Measurements from ENCODE around the gene OSBPL10. TPM values are rescaled to one million over a fixed set of nuclear protein-coding genes. Genes with fewer than 3 reads are reported as not detected.

The OSBPL10 gene
- total and polyA plus RNA-seq, 2 donors (not counting 1 experiment from before 2014, with no cell fraction given) = 88.5 to 310 TPM

DNA sequence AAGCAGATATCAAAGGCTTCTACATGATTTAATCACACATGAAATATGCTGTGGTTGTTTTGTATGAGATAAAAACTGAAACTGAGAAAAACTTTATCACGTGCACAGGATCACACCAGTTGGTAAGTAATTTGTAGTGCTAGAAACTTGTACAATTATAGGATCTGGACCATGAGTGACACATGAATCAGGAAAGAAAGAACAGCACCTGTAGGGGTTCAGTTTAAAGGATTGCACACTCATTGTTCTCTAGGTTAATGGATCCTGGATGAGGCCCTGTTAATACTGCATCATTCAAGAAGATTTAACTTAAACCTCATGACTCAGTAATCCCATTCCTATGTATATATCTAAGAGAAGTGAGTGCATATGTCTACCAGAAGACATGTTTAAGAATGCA lies 360.4 kb downstream of the OSBPL10 start:
- Histone ChIP-seq H3K9ac (ENCODE audit: low read length) (no peak overlapping the region), H4K20me1 (ENCODE audit: control insufficient read depth, insufficient read depth, low read length, poor library complexity, severe bottlenecking) (no peaks in the 10 kb centered on the region), H3K27me3 (replicated peaks in 1 of 4; ENCODE audit: control extremely low read depth in 1 of 4, control insufficient read depth in 3 of 4, insufficient read depth in 4 of 4, low read length in 3 of 4) (no peaks in the 10 kb centered on the region), H3K79me2 (ENCODE audit: control insufficient read depth, insufficient read depth, low read length) (no peaks in the 10 kb centered on the region), H3K4me3 (ENCODE audit: control extremely low read depth in 1 of 5, extremely low read depth in 1 of 5, insufficient read depth in 1 of 5, low read depth in 2 of 5, low read length in 4 of 5) (no peak overlapping the region), H3K36me3 (replicated peaks in 1 of 2; ENCODE audit: control extremely low read depth in 1 of 2, control insufficient read depth in 1 of 2, extremely low read depth in 1 of 2, insufficient read depth in 2 of 2, low read length in 1 of 2) (peaks cover 21 to 26% of the 10 kb centered on the region in 2 experiments), H3K4me2 (replicated peaks; ENCODE audit: low read depth, low read length, poor library complexity, severe bottlenecking) (no peak overlapping the region), H3K4me1 (ENCODE audit: control insufficient read depth in 2 of 2, insufficient read depth in 2 of 2, low read length in 2 of 2) (peaks cover 10 to 15% of the 10 kb centered on the region in 2 donors), H2AFZ (ENCODE audit: insufficient read depth, low read depth, low read length, poor library complexity, severe bottlenecking) (no peak overlapping the region), H3K9me3 (ENCODE audit: control extremely low read depth in 1 of 3, control insufficient read depth in 2 of 3, insufficient read depth in 1 of 3, low read length in 2 of 3) (no peaks in the 10 kb centered on the region), H3K27ac (ENCODE audit: low read length in 2 of 2) (no peak overlapping the region)
- H3K27ac Mint-ChIP-seq = no peak overlapping the region
- DNase-seq = no peak
- no peak for ATAC-seq (ENCODE audit: low read depth)
- TF ChIP-seq EZH2 (IDR thresholded peaks at IDR 0.05; ENCODE audit: borderline replicate concordance, insufficient read depth, low read depth, low read length, poor library complexity, severe bottlenecking) = no peak
- TF ChIP-seq, protein P1, sequence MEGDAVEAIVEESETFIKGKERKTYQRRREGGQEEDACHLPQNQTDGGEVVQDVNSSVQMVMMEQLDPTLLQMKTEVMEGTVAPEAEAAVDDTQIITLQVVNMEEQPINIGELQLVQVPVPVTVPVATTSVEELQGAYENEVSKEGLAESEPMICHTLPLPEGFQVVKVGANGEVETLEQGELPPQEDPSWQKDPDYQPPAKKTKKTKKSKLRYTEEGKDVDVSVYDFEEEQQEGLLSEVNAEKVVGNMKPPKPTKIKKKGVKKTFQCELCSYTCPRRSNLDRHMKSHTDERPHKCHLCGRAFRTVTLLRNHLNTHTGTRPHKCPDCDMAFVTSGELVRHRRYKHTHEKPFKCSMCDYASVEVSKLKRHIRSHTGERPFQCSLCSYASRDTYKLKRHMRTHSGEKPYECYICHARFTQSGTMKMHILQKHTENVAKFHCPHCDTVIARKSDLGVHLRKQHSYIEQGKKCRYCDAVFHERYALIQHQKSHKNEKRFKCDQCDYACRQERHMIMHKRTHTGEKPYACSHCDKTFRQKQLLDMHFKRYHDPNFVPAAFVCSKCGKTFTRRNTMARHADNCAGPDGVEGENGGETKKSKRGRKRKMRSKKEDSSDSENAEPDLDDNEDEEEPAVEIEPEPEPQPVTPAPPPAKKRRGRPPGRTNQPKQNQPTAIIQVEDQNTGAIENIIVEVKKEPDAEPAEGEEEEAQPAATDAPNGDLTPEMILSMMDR (IDR thresholded peaks at IDR 0.05) = no peak
- intact Hi-C loops (cut with micrococcal nuclease) = no loop called here
- no peaks in the 10 kb centered on the region for H3K27me3 Mint-ChIP-seq
- peaks cover 33% of the 10 kb centered on the region for H3K4me1 Mint-ChIP-seq
- no peak overlapping the region for H3K4me3 Mint-ChIP-seq
- H3K9me3 Mint-ChIP-seq (ENCODE audit: insufficient read depth) = no peaks in the 10 kb centered on the region
- 71% methylated on average over 1 of the region's 1 CpG for WGBS (ENCODE audit: insufficient coverage)
- ChIA-PET CTCF (no interaction called here), POLR2A (no interaction called here)

DNA sequence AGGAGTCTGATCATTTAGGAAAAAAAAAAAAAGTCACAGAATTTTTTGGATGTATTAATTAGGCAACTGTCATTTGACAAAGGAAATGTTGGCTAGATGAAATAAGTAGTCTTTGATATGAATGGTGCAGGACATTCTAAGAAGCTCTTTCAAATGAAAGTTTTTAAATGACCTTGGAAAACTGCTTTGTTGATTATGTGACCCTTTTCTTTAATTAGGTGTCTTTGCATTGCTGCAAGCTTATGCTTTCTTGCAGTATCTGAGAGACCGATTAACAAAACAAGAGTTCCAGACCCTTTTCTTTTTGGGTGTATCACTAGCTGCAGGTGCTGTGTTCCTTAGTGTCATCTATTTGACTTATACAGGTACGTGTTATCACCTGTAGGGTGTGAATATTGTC lies 364.4 kb downstream of the OSBPL10 start:
- intact Hi-C loops (cut with micrococcal nuclease) = no loop called here

More for the DNA sequence above, 364.4 kb downstream of the OSBPL10 start:
- no peak overlapping the region for H3K4me2 ChIP-seq (replicated peaks; ENCODE audit: low read depth, low read length, poor library complexity, severe bottlenecking)
- peaks cover 20% of the 10 kb centered on the region for H3K4me1 Mint-ChIP-seq
- WGBS (ENCODE audit: insufficient coverage) = no CpG with 5 or more reads among the region's 2 CpGs
- DNase-seq (no peak), ATAC-seq (ENCODE audit: low read depth) (no peak)
- no peaks in the 10 kb centered on the region for H4K20me1 ChIP-seq (ENCODE audit: control insufficient read depth, insufficient read depth, low read length, poor library complexity, severe bottlenecking)
- TF ChIP-seq, protein P1 (IDR thresholded peaks at IDR 0.05) = no peak
- no peak for TF ChIP-seq EZH2 (IDR thresholded peaks at IDR 0.05; ENCODE audit: borderline replicate concordance, insufficient read depth, low read depth, low read length, poor library complexity, severe bottlenecking)
- no peaks in the 10 kb centered on the region for H3K27me3 ChIP-seq (replicated peaks in 1 of 4; ENCODE audit: control extremely low read depth in 1 of 4, control insufficient read depth in 3 of 4, insufficient read depth in 4 of 4, low read length in 3 of 4)
- no peak overlapping the region for H3K4me3 ChIP-seq (ENCODE audit: control extremely low read depth in 1 of 5, extremely low read depth in 1 of 5, insufficient read depth in 1 of 5, low read depth in 2 of 5, low read length in 4 of 5)
- no peak overlapping the region for H3K9ac ChIP-seq (ENCODE audit: low read length)
- no peaks in the 10 kb centered on the region for H3K27me3 Mint-ChIP-seq
- H3K27ac ChIP-seq (ENCODE audit: low read length in 2 of 2) = no peak overlapping the region
- no peaks in the 10 kb centered on the region for H3K9me3 Mint-ChIP-seq (ENCODE audit: insufficient read depth)
- ChIA-PET POLR2A (no interaction called here), CTCF (no interaction called here)
- H2AFZ ChIP-seq (ENCODE audit: insufficient read depth, low read depth, low read length, poor library complexity, severe bottlenecking) = no peak overlapping the region
- no peaks in the 10 kb centered on the region for H3K4me1 ChIP-seq (ENCODE audit: control insufficient read depth in 2 of 2, insufficient read depth in 2 of 2, low read length in 2 of 2)
- H3K4me3 Mint-ChIP-seq = no peak overlapping the region
- peaks cover 18 to 20% of the 10 kb centered on the region in 2 experiments for H3K36me3 ChIP-seq (replicated peaks in 1 of 2; ENCODE audit: control extremely low read depth in 1 of 2, control insufficient read depth in 1 of 2, extremely low read depth in 1 of 2, insufficient read depth in 2 of 2, low read length in 1 of 2)
- no peak overlapping the region for H3K27ac Mint-ChIP-seq
- H3K9me3 ChIP-seq (ENCODE audit: control extremely low read depth in 1 of 3, control insufficient read depth in 2 of 3, insufficient read depth in 1 of 3, low read length in 2 of 3) = no peaks in the 10 kb centered on the region
- H3K79me2 ChIP-seq (ENCODE audit: control insufficient read depth, insufficient read depth, low read length) = peaks cover 9% of the 10 kb centered on the region

Measured in B cell (primary cell).